GM11168 (cell line): ENCODE measurements around the gene HACE1.
"Not testable (repeated sequence)": the region's sequence is repeated elsewhere in the genome, so short reads cannot be mapped to it uniquely, and the experiment has no call there.

Source experiments
- in situ Hi-C: fragments of 300-500 bp; cut with MboI; formaldehyde crosslinking; loops from one replicate; pipeline ENCODE4 v1.12.0; 2022; ENCODE audit warnings: low sequenced_read_pairs; ENCODE audit not compliant: unreplicated experiment

HACE1 gene

GRCh38 chr6:104750449-104750848, 109.3 kb downstream of the HACE1 start:
- in situ Hi-C loops, result loop anchor here (25.0 kb wide), 2 partner anchors 213 to 588 kb away; no protein-coding TSS in a partner anchor

- in situ Hi-C loops, result not testable (repeated sequence)
These were observed 120.6 kb downstream of the HACE1 start for GRCh38 chr6:104739124-104739523.

GRCh38 chr6:104737567-104737966, 122.2 kb downstream of the HACE1 start:
- in situ Hi-C loops, result not testable (repeated sequence)

GRCh38 chr6:104736545-104736944, 123.2 kb downstream of the HACE1 start:
- in situ Hi-C loops, result no loop called here

GRCh38 chr6:104730450-104730849, 129.3 kb downstream of the HACE1 start:
- in situ Hi-C loops, result no loop called here

- in situ Hi-C loops, result no loop called here
These were observed 130.3 kb downstream of the HACE1 start for GRCh38 chr6:104729433-104729832.

GRCh38 chr6:104728448-104728847, 131.3 kb downstream of the HACE1 start:
- in situ Hi-C loops, result no loop called here

- in situ Hi-C loops, result no loop called here
These were observed 141.0 kb downstream of the HACE1 start for GRCh38 chr6:104718672-104719071.

GRCh38 chr6:104716858-104717257, 142.9 kb downstream of the HACE1 start:
- in situ Hi-C loops, result no loop called here

- in situ Hi-C loops, result no loop called here
These were observed 144.9 kb downstream of the HACE1 start for GRCh38 chr6:104714796-104715195.

- in situ Hi-C loops, result no loop called here
These were observed 145.7 kb downstream of the HACE1 start for GRCh38 chr6:104713982-104714381.

- in situ Hi-C loops, result no loop called here
These were observed 148.3 kb downstream of the HACE1 start for GRCh38 chr6:104711371-104711770.

- in situ Hi-C loops, result no loop called here
These were observed 149.0 kb downstream of the HACE1 start for GRCh38 chr6:104710543-104711335.

- in situ Hi-C loops, result no loop called here
These were observed 153.7 kb downstream of the HACE1 start for GRCh38 chr6:104705916-104706442.

- in situ Hi-C loops, result no loop called here
These were observed 154.5 kb downstream of the HACE1 start for GRCh38 chr6:104705095-104705707.

- in situ Hi-C loops, result no loop called here
These were observed 155.5 kb downstream of the HACE1 start for GRCh38 chr6:104704191-104704590.

- in situ Hi-C loops, result no loop called here
These were observed 157.4 kb downstream of the HACE1 start for GRCh38 chr6:104702126-104702841.

GRCh38 chr6:104700371-104701185, 159.1 kb downstream of the HACE1 start:
- in situ Hi-C loops, result no loop called here

- in situ Hi-C loops, result no loop called here
These were observed 160.0 kb downstream of the HACE1 start for GRCh38 chr6:104699593-104700329.
